Measurements from ENCODE around the gene MCC.
"Not testable (repeated sequence)": the region's sequence is repeated elsewhere in the genome, so short reads cannot be mapped to it uniquely, and the experiment has no call there.

The MCC gene

GRCh38 chr5:113092683-113093082, 395.6 kb downstream of the MCC start:
- no peak for DNase-seq

- DNase-seq = no peak
Observed at GRCh38 chr5:113091622-113092021, 396.6 kb downstream of the MCC start.

DNA sequence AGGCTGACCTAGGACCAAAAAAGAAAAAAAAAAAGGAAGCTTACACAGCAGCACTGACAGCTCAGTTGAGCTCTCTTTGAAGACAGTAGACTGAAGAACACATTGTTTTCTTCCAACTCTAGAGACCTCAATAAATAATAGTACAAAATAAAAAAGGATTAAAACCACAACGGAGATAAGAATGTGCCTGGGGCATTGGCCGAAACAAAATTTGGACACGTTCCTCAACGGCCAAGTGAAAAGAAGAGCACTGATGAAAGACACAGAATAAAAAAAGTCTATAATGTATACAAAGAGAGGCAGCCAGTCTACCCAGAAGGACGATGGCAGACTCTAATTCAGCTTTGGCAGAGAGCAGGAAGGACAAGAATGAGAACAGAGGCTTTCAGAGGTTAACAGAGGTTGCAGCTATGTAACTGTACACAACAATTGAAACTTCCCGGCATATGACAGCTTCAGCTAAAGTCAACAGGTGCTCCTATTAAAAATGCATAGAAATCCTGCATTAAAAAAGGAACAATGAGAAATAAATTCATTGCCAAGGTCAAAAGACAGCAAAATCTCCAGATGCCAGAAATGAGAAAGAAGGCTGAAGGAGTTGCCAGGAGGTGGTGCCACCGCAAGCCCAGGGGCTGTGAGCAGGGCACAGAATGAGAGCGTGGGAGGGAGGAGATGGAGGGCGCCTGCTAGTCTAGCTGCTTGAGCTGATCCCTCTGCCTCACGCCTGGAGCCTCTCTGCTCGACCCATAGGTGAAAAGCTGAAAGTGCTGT, 397.7 kb downstream of the MCC start:
- DNase-seq = no peak

GRCh38 chr5:113089653-113090335, 398.5 kb downstream of the MCC start:
- DNase-seq = no peak

DNA sequence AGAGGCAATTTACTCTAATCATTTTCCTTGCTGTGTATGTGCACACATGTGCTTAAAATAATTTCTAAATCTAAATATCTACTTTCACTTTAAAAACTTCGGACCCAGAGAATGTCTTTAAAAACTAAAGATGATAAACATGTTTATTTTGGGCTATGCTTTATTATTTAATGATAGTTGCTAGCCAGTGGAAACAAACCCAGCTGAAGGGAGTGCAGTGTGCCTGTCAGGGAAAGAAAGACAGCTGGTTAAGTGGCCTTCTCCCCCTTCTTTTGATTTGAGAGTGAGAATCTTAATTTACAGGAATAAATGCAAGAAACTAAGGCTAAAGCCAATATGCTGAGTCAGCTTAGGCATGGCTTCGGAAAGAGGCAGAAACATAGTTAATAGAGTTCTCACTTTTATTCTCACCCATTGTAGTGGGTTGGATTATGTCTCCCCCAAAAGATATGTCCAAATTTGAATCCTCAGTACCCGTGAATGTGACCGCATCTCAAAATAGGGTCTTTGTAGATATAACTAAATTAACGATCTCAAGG, 400.2 kb downstream of the MCC start:
- DNase-seq = no peak

- no peak for DNase-seq
Observed at GRCh38 chr5:113085880-113086409, 402.3 kb downstream of the MCC start.

- no peak for DNase-seq
Observed at GRCh38 chr5:113085084-113085414, 403.2 kb downstream of the MCC start.

DNA sequence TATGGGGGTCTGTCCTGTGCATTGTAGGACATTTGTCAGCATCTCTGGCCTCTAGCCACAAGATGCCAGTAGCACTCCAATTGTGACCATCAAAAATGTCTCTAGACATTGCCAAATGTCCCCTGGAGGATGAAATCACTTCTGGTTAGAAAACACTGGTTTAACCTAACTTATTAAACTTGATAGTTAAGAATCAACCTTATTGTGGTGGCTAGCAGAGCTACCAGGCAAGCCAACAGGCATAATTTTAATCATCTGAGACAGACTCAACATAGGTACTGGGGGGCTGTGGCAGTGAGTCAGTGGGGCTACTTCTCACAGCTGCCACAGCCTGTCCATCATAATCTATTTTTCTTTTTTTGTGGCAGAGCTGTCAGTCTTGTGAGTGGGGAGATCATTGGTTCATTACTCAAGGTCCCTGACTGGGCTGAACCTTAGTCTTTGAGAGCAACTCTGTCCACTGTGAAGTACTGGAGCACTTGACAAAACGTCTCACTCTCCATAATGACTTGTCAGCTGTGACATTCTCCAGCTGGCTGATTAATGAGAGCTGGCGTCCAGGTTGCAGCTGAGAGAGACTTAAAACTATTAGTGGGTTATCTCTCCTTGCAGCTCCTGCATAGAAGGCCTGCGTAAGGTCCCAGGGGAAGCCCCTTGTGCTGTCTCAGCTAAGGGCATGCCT, 403.7 kb downstream of the MCC start:
- DNase-seq = no peak

DNA sequence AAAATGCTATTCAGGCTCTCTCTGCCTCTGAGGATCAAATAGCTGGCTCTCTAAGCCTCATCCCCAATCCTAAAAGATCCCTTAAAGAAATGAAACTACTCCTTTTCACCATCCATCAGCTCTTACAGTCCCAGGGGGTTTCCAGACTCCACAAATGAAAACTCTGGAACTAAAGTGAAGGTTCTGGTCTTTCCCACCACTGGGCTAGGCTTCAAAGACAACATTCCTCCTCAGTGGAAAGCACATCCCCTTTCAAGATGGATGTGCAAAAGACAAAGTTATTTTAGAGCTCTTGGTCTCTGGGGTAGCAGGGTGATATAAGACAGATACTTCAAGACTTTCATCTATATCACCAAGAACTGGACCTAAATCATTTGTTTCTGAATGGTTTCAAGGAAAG, 404.8 kb downstream of the MCC start:
- DNase-seq = no peak

DNA sequence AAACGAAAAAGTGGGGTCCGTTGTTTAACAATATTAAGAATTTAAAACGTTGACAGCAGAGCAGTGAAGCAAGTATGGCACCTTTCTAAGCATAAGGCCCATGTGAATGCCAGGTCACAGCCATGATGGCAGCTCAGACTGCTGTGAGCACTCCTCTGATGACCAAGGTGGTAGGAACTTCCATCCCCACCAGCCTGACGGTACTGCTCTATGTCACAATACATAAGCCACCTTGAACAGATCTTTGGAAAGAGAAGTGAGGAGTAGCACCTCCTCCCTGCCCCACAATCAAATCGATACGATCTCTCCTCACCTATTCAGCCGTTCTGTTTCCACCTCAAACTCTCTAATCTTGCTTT, 405.7 kb downstream of the MCC start:
- no peak for DNase-seq

GRCh38 chr5:113081881-113082546, 406.2 kb downstream of the MCC start:
- no peak for DNase-seq

DNA sequence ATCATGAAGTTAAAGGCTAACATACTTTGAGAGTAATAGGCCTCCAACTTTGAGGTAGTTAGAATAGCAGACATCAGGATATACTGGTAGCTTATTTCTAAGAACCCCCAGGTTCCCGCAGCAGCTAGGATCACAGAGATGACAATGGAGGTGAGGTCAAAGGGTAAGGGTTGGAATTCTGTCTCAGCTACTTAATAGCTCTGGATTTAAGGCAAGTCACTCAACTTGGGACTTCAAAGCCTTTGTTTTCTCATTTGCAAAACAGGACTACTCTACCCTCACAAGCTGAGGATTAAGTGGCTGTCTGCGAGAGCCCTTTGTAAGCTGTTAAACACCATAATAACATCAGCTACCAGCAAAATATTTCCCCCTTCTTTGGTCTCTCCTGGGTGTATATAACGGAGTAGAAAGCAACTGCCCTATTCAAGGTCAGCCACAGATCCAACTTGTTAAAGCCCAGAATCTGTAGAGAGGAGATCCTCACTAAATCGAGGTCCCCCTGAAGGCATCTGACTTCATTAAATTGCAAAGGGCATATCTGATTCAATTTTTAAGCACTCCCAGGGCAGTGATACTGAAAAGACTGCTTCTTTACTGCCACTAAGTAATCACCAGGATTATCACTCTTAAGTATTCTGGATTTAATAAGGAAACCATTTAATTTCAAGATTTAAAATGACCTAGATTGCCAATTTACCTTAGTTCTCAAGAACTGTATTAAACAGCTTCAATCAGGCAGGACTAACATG, 407.0 kb downstream of the MCC start:
- DNase-seq = no peak

DNA sequence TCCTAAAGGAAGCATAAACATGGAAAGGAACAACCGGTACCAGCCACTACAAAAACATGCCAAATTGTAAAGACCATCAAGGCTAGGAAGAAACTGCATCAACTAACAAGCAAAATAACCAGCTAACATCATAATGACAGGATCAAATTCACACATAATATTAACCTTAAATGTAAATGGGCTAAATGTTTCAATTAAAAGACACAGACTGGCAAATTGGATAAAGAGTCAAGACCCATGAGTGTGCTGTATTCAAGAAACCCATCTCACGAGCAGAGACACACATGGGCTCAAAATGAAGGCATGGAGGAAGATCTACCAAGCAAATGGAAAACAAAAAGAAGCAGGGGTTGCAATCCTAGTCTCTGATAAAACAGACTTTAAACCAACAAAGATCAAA, 411.6 kb downstream of the MCC start:
- not testable (repeated sequence) for DNase-seq

- DNase-seq = no peak
Observed at GRCh38 chr5:113075019-113075418, 413.2 kb downstream of the MCC start.

DNA sequence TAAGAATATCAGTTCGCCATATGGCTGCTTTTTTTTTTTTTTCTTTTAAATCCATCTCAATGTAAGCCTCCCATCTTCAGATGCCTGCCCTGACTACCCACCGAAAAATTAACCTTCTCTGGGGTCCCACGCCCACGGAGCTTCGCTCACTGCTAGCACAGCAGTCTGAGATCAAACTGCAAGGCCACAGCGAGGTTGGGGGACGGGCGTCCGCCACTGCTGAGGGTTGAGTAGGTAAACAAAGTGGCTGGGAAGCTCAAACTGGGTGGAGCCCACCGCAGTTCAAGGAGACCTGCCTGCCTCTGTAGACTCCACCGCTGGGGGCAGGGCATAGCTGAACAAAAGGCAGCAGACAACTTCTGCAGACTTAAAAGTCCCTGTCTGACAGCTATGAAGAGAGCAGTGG, 414.6 kb downstream of the MCC start:
- peak; percentile 9 for DNase-seq

DNA sequence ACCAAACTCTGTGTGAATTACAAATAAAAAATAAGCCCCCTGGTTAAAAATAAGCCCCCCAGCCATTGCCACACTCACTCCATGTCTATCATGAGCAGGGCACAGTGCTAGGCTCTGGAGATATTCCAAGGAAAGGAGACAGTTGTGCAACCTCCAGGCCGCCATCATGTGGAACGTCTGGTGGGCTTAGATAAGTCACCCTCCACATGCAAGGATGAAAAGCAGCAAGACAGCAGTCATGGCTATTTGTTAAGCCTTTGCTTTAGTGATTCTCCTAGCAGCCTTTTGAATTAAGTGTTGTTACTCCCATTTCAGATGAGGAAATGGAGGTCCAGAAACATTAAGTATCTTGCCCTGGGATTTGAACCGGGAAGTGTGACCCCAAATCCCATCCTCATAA, 416.9 kb downstream of the MCC start:
- DNase-seq = no peak

GRCh38 chr5:113070901-113071300, 417.4 kb downstream of the MCC start:
- DNase-seq = no peak

DNA sequence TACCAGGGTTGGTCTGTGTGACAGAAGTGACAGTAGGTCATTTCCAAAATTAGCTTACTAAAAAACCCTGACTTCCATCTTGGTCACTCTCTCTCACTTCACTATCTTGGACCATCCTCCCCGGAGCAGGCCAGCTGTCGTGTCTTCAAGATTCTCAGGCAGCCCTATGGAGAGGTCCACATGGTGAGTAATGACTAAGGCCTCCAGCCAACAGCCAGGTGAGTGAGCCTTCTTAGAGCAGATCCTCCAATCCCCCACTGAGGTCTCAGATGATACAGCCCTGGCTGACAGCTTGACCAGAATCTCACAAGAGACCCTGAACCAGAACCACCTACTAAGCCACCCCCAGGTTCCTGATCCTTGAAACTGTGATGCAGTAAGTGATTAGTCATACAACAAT, 419.7 kb downstream of the MCC start:
- DNase-seq = no peak

DNA sequence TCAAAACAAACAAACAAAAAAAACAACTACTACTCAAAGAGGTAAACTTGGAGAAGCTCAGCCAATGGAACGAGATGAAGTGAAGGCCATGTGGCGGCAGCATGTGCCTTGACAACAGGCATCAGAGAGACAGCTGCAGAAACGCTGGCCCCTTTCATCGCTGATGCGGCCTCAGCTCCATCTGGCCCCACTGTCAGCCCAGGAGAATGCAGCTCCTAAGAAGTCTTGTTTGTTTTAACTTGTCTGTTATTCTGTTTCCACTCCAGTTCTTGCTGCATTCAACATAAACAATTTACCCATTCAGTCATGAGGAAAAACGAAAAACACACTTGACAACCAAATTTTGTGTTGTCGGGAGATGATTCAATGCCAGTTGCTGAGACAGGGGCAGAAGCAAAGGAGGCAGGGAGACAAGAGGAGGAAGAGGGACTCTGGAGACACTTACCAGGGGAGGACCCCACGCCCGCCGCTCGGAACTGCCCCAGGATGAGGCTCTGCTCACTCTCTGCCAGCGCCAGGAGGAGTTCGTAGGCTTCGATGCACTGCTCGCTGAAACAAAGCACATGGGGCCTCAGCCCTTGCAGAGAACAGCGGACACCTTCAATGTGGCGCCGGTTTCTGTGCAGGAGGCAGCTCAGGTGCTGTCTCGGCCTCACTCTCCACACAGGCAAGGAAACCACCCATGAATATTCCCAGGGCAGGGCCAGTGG, 420.5 kb downstream of the MCC start:
- DNase-seq = no peak

GRCh38 chr5:113065626-113066025, 422.6 kb downstream of the MCC start:
- DNase-seq = no peak

DNA sequence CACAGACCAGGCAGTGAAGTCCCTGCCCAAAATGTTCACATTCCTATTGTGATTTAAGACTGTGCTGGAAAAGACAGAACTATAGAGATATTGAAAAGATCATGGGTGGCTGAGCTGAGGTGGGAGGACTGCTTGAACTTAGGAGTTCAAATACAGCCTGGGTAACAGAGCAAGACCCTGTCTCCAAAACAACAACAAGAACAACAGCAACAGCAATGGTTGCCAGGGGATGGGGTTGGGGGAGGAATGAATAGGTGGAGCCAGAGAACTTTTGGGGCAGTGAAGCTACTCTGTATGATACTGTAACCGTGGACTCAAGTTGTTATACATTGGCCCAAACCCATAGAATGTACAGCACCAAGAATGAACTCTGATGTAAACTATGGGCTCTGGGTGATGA, 423.4 kb downstream of the MCC start:
- no peak for DNase-seq

- no peak for DNase-seq
Observed at GRCh38 chr5:113063927-113064326, 424.3 kb downstream of the MCC start.
